Liver (tissue), 3 donors: ENCODE measurements around the gene ANO10.

Source experiments
- GABPA ChIP-seq, 2 donors: IDR thresholded peaks in 1 of 2; conservative IDR thresholded peaks in 1 of 2; 2 replicates each; pipeline ENCODE4 v1.6.1; 2016; ENCODE audit warnings: antibody characterized with exemption in 2 of 2, mild to moderate bottlenecking in 1 of 2, moderate library complexity in 1 of 2
- JUND ChIP-seq, 2 donors: IDR thresholded peaks; 2 replicates each; pipeline ENCODE4 v1.6.1; 2016; ENCODE audit warnings: antibody characterized with exemption in 2 of 2
- SP1 ChIP-seq: IDR thresholded peaks from 2 replicates; pipeline ENCODE4 v1.6.1; 2018; ENCODE audit warnings: antibody characterized with exemption, mild to moderate bottlenecking
- TAF1 ChIP-seq: conservative IDR thresholded peaks from 2 replicates; pipeline ENCODE4 v1.6.1; 2016; ENCODE audit warnings: antibody characterized with exemption, mild to moderate bottlenecking
- YY1 ChIP-seq: IDR thresholded peaks from 2 replicates; pipeline ENCODE4 v1.6.1; 2016; ENCODE audit warnings: antibody characterized with exemption, mild to moderate bottlenecking
- TF ChIP-seq, protein P1 (sequence below): fragments of 150-350 bp; IDR thresholded peaks from 2 replicates; pipeline ENCODE4 v1.5.1; 2017; ENCODE audit warnings: improper control_type of control experiment, low read depth, low read length; ENCODE audit not compliant: missing input control
- TF ChIP-seq, protein P2 (sequence below): IDR thresholded peaks from 2 replicates; pipeline ENCODE4 v1.6.1; 2016; ENCODE audit warnings: antibody characterized with exemption, mild to moderate bottlenecking
- donor health status: healthy.
- donor health status: healthy.

DNA sequence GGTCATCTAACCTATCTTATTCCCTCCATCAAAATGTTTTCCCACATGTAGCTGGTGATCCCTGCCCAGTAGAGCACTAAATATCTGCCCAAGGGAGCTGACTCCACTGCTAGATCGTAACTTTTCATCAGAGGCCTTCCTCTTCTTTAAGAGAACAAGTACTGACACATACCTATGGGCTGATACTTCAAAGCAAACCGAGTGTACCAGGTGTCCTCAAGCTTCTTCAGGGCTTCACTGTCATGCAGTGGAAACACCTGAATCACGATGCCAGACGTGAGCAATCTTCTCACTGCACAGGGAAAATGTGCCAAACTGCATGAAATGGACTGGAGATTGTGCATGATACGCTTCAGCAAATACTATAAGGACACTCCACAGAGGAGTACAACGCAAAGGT lies 41.6 kb downstream of the ANO10 start:
- TF ChIP-seq TAF1 (no peak), YY1 (no peak), JUND (IDR thresholded peaks at IDR 0.05) (no peak), GABPA (IDR thresholded peaks at IDR 0.05 in 1 of 2, conservative IDR thresholded peaks at IDR 0.05 in 1 of 2) (no peak), SP1 (no peak)
- TF ChIP-seq, protein P1, sequence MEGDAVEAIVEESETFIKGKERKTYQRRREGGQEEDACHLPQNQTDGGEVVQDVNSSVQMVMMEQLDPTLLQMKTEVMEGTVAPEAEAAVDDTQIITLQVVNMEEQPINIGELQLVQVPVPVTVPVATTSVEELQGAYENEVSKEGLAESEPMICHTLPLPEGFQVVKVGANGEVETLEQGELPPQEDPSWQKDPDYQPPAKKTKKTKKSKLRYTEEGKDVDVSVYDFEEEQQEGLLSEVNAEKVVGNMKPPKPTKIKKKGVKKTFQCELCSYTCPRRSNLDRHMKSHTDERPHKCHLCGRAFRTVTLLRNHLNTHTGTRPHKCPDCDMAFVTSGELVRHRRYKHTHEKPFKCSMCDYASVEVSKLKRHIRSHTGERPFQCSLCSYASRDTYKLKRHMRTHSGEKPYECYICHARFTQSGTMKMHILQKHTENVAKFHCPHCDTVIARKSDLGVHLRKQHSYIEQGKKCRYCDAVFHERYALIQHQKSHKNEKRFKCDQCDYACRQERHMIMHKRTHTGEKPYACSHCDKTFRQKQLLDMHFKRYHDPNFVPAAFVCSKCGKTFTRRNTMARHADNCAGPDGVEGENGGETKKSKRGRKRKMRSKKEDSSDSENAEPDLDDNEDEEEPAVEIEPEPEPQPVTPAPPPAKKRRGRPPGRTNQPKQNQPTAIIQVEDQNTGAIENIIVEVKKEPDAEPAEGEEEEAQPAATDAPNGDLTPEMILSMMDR = no peak
- TF ChIP-seq, protein P2, sequence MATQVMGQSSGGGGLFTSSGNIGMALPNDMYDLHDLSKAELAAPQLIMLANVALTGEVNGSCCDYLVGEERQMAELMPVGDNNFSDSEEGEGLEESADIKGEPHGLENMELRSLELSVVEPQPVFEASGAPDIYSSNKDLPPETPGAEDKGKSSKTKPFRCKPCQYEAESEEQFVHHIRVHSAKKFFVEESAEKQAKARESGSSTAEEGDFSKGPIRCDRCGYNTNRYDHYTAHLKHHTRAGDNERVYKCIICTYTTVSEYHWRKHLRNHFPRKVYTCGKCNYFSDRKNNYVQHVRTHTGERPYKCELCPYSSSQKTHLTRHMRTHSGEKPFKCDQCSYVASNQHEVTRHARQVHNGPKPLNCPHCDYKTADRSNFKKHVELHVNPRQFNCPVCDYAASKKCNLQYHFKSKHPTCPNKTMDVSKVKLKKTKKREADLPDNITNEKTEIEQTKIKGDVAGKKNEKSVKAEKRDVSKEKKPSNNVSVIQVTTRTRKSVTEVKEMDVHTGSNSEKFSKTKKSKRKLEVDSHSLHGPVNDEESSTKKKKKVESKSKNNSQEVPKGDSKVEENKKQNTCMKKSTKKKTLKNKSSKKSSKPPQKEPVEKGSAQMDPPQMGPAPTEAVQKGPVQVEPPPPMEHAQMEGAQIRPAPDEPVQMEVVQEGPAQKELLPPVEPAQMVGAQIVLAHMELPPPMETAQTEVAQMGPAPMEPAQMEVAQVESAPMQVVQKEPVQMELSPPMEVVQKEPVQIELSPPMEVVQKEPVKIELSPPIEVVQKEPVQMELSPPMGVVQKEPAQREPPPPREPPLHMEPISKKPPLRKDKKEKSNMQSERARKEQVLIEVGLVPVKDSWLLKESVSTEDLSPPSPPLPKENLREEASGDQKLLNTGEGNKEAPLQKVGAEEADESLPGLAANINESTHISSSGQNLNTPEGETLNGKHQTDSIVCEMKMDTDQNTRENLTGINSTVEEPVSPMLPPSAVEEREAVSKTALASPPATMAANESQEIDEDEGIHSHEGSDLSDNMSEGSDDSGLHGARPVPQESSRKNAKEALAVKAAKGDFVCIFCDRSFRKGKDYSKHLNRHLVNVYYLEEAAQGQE = no peak
